IPS-18a (cell line): Measurements from ENCODE around the gene NFE2L3.
"Not testable (repeated sequence)": the region's sequence is repeated elsewhere in the genome, so short reads cannot be mapped to it uniquely, and the experiment has no call there.

Source experiments
- H3K27ac ChIP-seq: one replicate; pipeline ENCODE4 v1.5.1; 2013; ENCODE audit warnings: low read length
- H3K27me3 ChIP-seq: one replicate; pipeline ENCODE4 v1.6.1; 2013; ENCODE audit warnings: mild to moderate bottlenecking, low read length; ENCODE audit not compliant: control insufficient read depth, insufficient read depth
- H3K36me3 ChIP-seq: one replicate; pipeline ENCODE4 v1.6.1; 2013; ENCODE audit warnings: low read depth, low read length; ENCODE audit not compliant: control insufficient read depth
- H3K4me1 ChIP-seq: one replicate; pipeline ENCODE4 v1.6.1; 2013; ENCODE audit warnings: low read depth, low read length; ENCODE audit not compliant: control insufficient read depth
- H3K4me3 ChIP-seq: one replicate; pipeline ENCODE4 v1.5.1; 2013; ENCODE audit warnings: low read length
- H3K9ac ChIP-seq: one replicate; pipeline ENCODE4 v1.6.1; 2013; ENCODE audit warnings: mild to moderate bottlenecking, low read length, moderate library complexity
- H3K9me3 ChIP-seq: one replicate; pipeline ENCODE4 v1.6.1; 2013; ENCODE audit warnings: low read depth, low read length; ENCODE audit not compliant: control insufficient read depth

The NFE2L3 gene

GRCh38 chr7:26191233-26191973, 39.4 kb downstream of the NFE2L3 start:
- Histone ChIP-seq H3K36me3 (peaks cover 80% of the 10 kb centered on the region), H3K4me1 (peaks cover 7% of the 10 kb centered on the region), H3K27ac (no peak overlapping the region), H3K9me3 (no peaks in the 10 kb centered on the region), H3K9ac (no peak overlapping the region), H3K27me3 (no peaks in the 10 kb centered on the region), H3K4me3 (no peak overlapping the region)

- Histone ChIP-seq H3K36me3 (peaks cover 86% of the 10 kb centered on the region), H3K27ac (no peak overlapping the region), H3K9me3 (no peaks in the 10 kb centered on the region), H3K27me3 (no peaks in the 10 kb centered on the region), H3K9ac (no peak overlapping the region), H3K4me3 (no peak overlapping the region), H3K4me1 (peaks cover 13% of the 10 kb centered on the region)
These were observed 40.0 kb downstream of the NFE2L3 start for GRCh38 chr7:26191974-26192479.

DNA sequence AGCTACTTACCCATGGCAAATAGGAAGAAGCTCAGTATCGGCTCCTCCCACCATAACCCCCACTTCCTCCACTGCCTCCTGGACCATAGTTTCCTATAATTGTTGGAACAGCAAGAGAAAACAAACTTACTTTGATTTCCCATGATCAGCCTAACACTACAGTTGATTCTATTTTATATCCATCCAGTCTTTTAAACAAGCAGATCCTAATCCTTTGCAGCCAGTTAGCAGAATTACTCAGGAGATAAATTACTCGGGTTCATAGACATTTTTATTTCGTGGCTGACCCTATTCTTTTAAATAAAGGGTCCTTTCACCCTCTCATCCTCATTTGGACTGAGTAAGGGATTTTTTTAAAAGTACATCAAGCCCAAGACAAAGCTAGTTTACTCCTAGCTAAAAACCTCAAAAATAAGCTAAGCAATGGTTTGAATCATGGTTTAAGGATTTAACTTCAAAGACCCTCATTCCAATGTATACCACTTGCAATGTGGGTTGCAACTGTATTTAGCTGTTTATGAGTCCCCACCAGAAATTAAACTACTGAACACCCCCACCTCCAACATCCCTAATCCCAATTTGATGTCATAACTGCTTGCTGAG, 40.6 kb downstream of the NFE2L3 start:
- Histone ChIP-seq H3K27ac (no peak overlapping the region), H3K27me3 (no peaks in the 10 kb centered on the region), H3K9ac (no peak overlapping the region), H3K4me3 (no peak overlapping the region), H3K9me3 (no peaks in the 10 kb centered on the region), H3K4me1 (peaks cover 17% of the 10 kb centered on the region), H3K36me3 (peaks cover 92% of the 10 kb centered on the region)

- Histone ChIP-seq H3K4me3 (no peak overlapping the region), H3K9me3 (no peaks in the 10 kb centered on the region), H3K9ac (no peak overlapping the region), H3K4me1 (peaks cover 17% of the 10 kb centered on the region), H3K27me3 (no peaks in the 10 kb centered on the region), H3K27ac (no peak overlapping the region), H3K36me3 (peaks cover 97% of the 10 kb centered on the region)
These were observed 41.6 kb downstream of the NFE2L3 start for GRCh38 chr7:26193432-26194207.

DNA sequence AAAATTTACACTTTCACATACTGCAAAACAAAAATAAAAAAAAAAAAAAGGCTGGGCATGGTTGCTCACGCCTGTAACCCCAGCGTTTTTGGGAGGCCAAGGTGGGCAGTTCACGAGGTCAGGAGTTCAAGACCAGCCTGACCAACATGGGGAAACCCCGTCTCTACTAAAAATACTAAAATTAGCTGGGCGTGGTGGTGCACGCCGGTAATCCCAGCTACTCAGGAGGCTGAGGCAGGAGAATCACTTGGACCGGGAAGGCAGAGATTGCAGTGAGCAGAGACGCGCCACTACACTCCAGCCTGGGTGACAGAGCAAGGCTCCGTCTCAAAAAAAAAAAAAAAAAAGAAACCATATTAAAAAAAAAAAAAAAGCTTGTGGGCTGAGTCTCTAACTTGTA, 42.8 kb downstream of the NFE2L3 start:
- not testable (repeated sequence) for H3K27ac ChIP-seq, H3K9ac ChIP-seq, H3K9me3 ChIP-seq, H3K27me3 ChIP-seq
- Histone ChIP-seq H3K4me1 (peaks cover 17% of the 10 kb centered on the region), H3K36me3 (peaks cover 96% of the 10 kb centered on the region), H3K4me3 (peak overlapping the region; percentile 16)

DNA sequence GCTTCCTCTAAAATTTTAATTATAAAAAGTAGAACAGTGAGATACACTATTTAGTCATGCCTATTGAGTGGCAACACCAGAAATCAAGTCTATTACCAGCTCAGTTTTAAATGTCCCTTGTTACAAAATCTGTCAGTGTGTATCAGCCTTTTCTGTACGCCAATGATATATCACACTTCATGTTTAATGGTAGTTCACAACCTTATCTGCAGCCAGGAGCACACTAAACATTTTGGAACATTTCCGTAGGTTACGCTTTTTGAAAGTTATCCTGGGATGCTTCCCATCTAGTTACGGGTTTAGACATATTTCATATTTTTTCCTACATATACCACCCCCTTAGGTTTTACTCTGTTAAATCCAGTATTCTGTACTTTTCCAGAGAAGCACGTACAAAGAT, 43.2 kb downstream of the NFE2L3 start:
- peaks cover 6% of the 10 kb centered on the region for H3K9me3 ChIP-seq
- H3K4me3 ChIP-seq, result peak overlapping the region; percentile 16
- peaks cover 92% of the 10 kb centered on the region for H3K36me3 ChIP-seq
- no peak overlapping the region for H3K27ac ChIP-seq
- no peaks in the 10 kb centered on the region for H3K27me3 ChIP-seq
- peaks cover 17% of the 10 kb centered on the region for H3K4me1 ChIP-seq
- no peak overlapping the region for H3K9ac ChIP-seq

DNA sequence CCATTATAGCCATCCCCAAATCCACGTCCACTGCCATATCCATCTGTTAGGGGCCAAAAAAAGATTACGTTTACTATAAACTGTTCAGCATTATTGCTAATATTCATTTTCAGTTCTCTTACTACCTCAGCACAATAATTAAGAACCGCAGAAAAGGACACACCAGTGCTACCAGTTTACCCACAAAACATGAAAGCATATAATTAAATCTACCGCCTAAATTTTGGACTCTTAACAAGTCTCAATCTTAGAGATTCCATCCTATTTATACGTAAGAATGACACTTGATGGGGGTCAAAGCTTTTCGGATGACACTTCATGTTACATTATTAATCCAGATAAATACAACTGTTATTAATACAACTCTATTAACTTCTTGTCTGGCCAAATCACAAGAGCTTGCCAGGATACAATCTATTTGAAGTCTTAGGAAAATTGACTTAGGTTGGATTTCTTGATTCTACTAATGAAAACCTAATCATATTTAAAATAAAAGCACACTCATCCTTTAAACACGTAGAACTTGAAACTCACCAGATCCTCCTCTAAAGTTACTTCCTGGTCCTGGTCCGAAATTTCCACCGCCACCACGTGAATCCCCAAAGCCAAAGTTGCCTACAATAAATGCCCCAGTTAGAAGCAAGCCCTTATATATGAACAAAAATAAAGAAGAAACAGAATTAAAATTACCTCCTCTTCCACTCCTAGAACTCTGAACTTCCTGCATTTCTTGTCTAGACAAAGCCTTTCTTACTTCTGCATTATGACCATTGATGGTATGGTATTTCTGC, 44.1 kb downstream of the NFE2L3 start:
- H3K4me1 ChIP-seq, result peaks cover 17% of the 10 kb centered on the region
- H3K36me3 ChIP-seq, result peaks cover 83% of the 10 kb centered on the region
- peak overlapping the region; percentile 100 for H3K9ac ChIP-seq
- no peak overlapping the region for H3K27ac ChIP-seq
- H3K27me3 ChIP-seq, result no peaks in the 10 kb centered on the region
- peak overlapping the region; percentile 99 for H3K4me3 ChIP-seq
- peaks cover 6% of the 10 kb centered on the region for H3K9me3 ChIP-seq

GRCh38 chr7:26197153-26198115, 45.4 kb downstream of the NFE2L3 start:
- Histone ChIP-seq H3K9me3 (peaks cover 6% of the 10 kb centered on the region), H3K4me1 (peaks cover 17% of the 10 kb centered on the region), H3K36me3 (peaks cover 70% of the 10 kb centered on the region), H3K4me3 (peak overlapping the region; percentile 99), H3K27me3 (no peaks in the 10 kb centered on the region), H3K9ac (peak overlapping the region; percentile 100), H3K27ac (no peak overlapping the region)

DNA sequence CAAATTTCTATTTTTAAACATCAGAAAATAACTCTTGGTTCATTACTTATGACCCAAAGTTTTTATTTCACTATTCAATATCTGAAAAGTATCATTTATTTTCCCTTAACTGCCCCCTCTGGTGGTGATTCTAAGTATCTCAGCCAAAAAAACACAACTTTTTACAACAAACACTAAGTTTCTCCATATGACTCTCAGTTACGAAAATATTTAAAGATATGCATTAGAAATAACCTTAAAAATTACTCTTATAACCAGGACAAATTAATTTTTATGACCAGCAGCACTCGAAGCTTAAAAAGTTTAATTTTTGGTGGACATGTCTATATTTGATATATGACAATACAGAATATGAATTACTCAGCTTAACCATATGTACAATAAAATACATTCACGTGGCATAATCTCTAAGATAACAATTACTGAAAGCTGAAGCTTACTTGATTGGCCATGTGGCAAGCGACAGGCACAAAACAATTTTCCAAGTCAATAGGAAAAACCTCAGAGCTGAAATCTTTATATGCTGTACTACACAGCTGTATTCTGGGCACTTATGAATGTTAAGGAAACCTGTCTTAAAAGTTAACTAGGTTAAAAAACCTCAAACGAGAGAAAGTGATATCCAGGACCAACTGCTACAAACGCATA, 46.3 kb downstream of the NFE2L3 start:
- Histone ChIP-seq H3K9me3 (peaks cover 6% of the 10 kb centered on the region), H3K27ac (peak overlapping the region; percentile 100), H3K36me3 (peaks cover 64% of the 10 kb centered on the region), H3K27me3 (no peaks in the 10 kb centered on the region), H3K9ac (peak overlapping the region; percentile 100), H3K4me3 (peak overlapping the region; percentile 99), H3K4me1 (peaks cover 17% of the 10 kb centered on the region)

- Histone ChIP-seq H3K9ac (peak overlapping the region; percentile 100), H3K36me3 (peaks cover 64% of the 10 kb centered on the region), H3K9me3 (peaks cover 6% of the 10 kb centered on the region), H3K27me3 (no peaks in the 10 kb centered on the region), H3K4me1 (peaks cover 20% of the 10 kb centered on the region), H3K27ac (peak overlapping the region; percentile 100), H3K4me3 (peak overlapping the region; percentile 99)
These were observed 46.8 kb downstream of the NFE2L3 start for GRCh38 chr7:26198781-26199169.
